Measurements from ENCODE around the gene RPL36AL. TPM values are rescaled to one million over a fixed set of nuclear protein-coding genes. Genes with fewer than 3 reads are reported as not detected.
"Not testable (repeated sequence)": the region's sequence is repeated elsewhere in the genome, so short reads cannot be mapped to it uniquely, and the experiment has no call there.

RPL36AL gene
- 100 to 1,000 TPM; 188 to 260 (median 211) TPM for total RNA-seq

GRCh38 chr14:49620182-49621113 is at the start of gene RPL36AL, which contains the start of gene MGAT2:
RPL36AL (minus strand) TSS chr14:49620626; CDS start chr14:49619104, 1,522 bp downstream.
MGAT2 (plus strand) TSS chr14:49620799; CDS start chr14:49621269, 470 bp downstream.
- TF ChIP-seq CTCF (IDR thresholded peaks at IDR 0.05): peak in 5 of 6 experiments; percentile 22 to 56 (median 52)
- peak in 3 of 4 donors; percentile 77 to 97 (median 92) for TF ChIP-seq POLR2A (IDR thresholded peaks at IDR 0.05)
- Histone ChIP-seq H3K27ac (peak within 1 kb of the TSS; percentile 92 to 97 (median 96)), H3K36me3 (peaks cover 3 to 29% (median 7%) of the 10 kb centered on the region in 3 donors), H3K27me3 (no peaks in the 10 kb centered on the region), H3K4me1 (peaks cover 16 to 67% (median 31%) of the 10 kb centered on the region in 3 donors), H3K9me3 (no peaks in the 10 kb centered on the region), H3K4me3 (peak within 1 kb of the TSS; percentile 51 to 93 (median 86))
- intact Hi-C loops (cut with DNase I): no loop called here
- WGBS, 2 donors: 0 to 1% methylated on average over 17 to 20 of the region's 85 CpGs
- DNase-seq: peak; percentile 62

- Histone ChIP-seq H3K9me3 (no peaks in the 10 kb centered on the region), H3K27me3 (no peaks in the 10 kb centered on the region), H3K4me3 (no peak overlapping the region), H3K4me1 (peaks cover 0 to 35% (median 3%) of the 10 kb centered on the region in 3 donors), H3K36me3 (no peaks in the 10 kb centered on the region), H3K27ac (peak overlapping the region in 3 of 4 donors; percentile 25 to 62 (median 40))
- intact Hi-C loops (cut with DNase I): no loop called here
- no peak for TF ChIP-seq CTCF (IDR thresholded peaks at IDR 0.05)
- TF ChIP-seq POLR2A (IDR thresholded peaks at IDR 0.05): no peak
- 61 to 86% methylated on average over 2 of the region's 2 CpGs for WGBS, 2 donors
- DNase-seq: no peak
Observed at GRCh38 chr14:49659526-49660455, 39.4 kb upstream of the RPL36AL start.

- H3K27ac ChIP-seq: peak overlapping the region in 1 of 4 donors; percentile 62
- DNase-seq; H3K4me3 ChIP-seq; H3K36me3 ChIP-seq; H3K27me3 ChIP-seq; H3K9me3 ChIP-seq; intact Hi-C loops (cut with DNase I): not testable (repeated sequence)
- H3K4me1 ChIP-seq: peaks cover 0 to 35% (median 3%) of the 10 kb centered on the region in 3 donors
- WGBS, 2 donors: 49 to 78% methylated on average over 6 of the region's 6 CpGs
Observed at GRCh38 chr14:49657500-49657899, 37.1 kb upstream of the RPL36AL start.

GRCh38 chr14:49654511-49654910 is 34.1 kb upstream of the RPL36AL start:
- no peaks in the 10 kb centered on the region for H3K36me3 ChIP-seq
- DNase-seq: no peak
- peaks cover 0 to 25% (median 3%) of the 10 kb centered on the region in 3 donors for H3K4me1 ChIP-seq
- TF ChIP-seq POLR2A (IDR thresholded peaks at IDR 0.05): no peak
- no peak for TF ChIP-seq CTCF (IDR thresholded peaks at IDR 0.05)
- WGBS, 2 donors: 92 to 93% methylated on average over 3 of the region's 3 CpGs
- intact Hi-C loops (cut with DNase I): no loop called here
- H3K27ac ChIP-seq: no peak overlapping the region
- no peaks in the 10 kb centered on the region for H3K9me3 ChIP-seq
- H3K4me3 ChIP-seq: no peak overlapping the region
- no peaks in the 10 kb centered on the region for H3K27me3 ChIP-seq

- no peaks in the 10 kb centered on the region for H3K27me3 ChIP-seq
- no peak for TF ChIP-seq CTCF (IDR thresholded peaks at IDR 0.05)
- no peak for TF ChIP-seq POLR2A (IDR thresholded peaks at IDR 0.05)
- H3K4me3 ChIP-seq: no peak overlapping the region
- no peak overlapping the region for H3K27ac ChIP-seq
- intact Hi-C loops (cut with DNase I): no loop called here
- no peaks in the 10 kb centered on the region for H3K9me3 ChIP-seq
- H3K36me3 ChIP-seq: no peaks in the 10 kb centered on the region
- peaks cover 0 to 16% (median 3%) of the 10 kb centered on the region in 3 donors for H3K4me1 ChIP-seq
- no peak for DNase-seq
- WGBS, 2 donors: 93 to 97% methylated on average over 6 of the region's 6 CpGs
Observed at GRCh38 chr14:49653508-49653907, 33.1 kb upstream of the RPL36AL start.

Data from esophagus squamous epithelium (tissue), 5 donors.